ENCODE data around the gene ST3GAL6. TPM values are rescaled to one million over a fixed set of nuclear protein-coding genes. Genes with fewer than 3 reads are reported as not detected.

Gene ST3GAL6
- total RNA-seq, 1 donor from 2014 or later: 16.0 TPM

DNA sequence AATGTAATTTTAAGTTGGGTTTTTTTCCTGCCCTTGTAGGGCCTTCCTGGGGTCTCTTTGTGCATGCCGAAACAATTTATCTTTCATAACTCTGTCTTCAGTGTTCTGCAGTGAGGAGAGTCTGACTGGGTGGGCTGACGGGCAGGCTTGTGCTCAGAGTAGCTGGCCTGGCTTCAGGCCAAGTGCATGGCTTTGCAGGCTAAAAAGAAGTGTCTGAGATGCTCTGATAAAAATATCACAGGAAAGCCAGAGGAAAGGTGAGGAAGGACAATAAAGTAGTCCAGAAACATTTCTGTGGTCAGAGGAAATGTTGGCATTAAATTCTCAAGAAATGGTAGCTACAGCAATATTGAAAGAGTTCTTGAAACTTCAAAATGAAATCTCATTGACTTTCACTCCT is 25.5 kb downstream of the ST3GAL6 start:
- H3K9me3 Mint-ChIP-seq: peaks cover 2% of the 10 kb centered on the region
- TF ChIP-seq, protein P1, sequence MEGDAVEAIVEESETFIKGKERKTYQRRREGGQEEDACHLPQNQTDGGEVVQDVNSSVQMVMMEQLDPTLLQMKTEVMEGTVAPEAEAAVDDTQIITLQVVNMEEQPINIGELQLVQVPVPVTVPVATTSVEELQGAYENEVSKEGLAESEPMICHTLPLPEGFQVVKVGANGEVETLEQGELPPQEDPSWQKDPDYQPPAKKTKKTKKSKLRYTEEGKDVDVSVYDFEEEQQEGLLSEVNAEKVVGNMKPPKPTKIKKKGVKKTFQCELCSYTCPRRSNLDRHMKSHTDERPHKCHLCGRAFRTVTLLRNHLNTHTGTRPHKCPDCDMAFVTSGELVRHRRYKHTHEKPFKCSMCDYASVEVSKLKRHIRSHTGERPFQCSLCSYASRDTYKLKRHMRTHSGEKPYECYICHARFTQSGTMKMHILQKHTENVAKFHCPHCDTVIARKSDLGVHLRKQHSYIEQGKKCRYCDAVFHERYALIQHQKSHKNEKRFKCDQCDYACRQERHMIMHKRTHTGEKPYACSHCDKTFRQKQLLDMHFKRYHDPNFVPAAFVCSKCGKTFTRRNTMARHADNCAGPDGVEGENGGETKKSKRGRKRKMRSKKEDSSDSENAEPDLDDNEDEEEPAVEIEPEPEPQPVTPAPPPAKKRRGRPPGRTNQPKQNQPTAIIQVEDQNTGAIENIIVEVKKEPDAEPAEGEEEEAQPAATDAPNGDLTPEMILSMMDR (conservative IDR thresholded peaks at IDR 0.05): no peak
- no peaks in the 10 kb centered on the region for H3K27me3 Mint-ChIP-seq (ENCODE audit: low read depth)
- peak overlapping the region; percentile 94 for H3K27ac Mint-ChIP-seq (ENCODE audit: unreplicated experiment)
- peaks cover 27% of the 10 kb centered on the region for H3K4me1 Mint-ChIP-seq
- H3K4me3 Mint-ChIP-seq: no peak overlapping the region
- peaks cover 21% of the 10 kb centered on the region for H3K36me3 Mint-ChIP-seq (ENCODE audit: low read depth)
- DNase-seq (ENCODE audit: low read depth, low spot score): no peak

DNA sequence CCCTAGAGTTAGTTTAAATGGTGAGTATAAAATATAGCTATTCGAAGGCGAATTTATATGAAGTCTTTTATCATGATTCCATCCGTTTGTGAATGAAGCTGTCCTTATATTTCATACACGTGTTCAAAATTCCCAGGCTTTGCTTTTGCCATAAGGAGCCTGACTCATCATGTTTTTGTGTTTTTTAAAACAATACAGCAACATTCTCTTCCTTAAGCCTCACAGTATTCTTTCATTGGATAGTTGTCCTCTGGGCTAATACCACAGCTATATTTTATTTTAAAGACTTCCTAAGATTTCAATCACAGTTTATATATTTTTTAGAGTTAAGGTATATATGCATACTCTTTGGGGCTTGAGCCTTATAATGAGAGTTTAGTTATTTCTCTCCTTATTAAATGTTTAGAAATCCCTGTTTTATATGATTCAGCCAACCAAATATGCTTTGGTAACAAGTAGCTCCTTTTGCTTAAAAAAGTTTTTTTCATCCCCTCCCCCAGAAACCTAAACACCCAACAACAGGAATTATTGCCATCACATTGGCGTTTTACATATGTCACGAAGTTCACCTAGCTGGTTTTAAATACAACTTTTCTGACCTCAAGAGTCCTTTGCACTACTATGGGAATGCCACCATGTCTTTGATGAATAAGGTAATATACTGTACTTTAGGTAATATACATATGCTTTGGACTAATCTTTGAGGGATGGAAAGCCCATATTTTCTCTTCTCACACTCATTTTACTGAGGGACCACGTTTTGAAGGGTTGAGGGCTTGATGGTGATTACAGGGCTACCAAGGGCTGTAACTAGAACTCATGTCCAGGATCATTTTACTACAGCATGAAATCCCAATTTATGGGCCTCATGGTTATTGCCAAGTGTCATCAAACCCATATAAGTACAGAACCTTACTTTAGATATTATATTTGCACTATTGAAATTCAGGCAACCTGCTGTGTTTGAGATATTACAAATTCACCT is 28.5 kb downstream of the ST3GAL6 start:
- Mint-ChIP-seq H3K36me3 (ENCODE audit: low read depth) (peaks cover 16% of the 10 kb centered on the region), H3K27ac (ENCODE audit: unreplicated experiment) (no peak overlapping the region)
- TF ChIP-seq, protein P1 (conservative IDR thresholded peaks at IDR 0.05): no peak

DNA sequence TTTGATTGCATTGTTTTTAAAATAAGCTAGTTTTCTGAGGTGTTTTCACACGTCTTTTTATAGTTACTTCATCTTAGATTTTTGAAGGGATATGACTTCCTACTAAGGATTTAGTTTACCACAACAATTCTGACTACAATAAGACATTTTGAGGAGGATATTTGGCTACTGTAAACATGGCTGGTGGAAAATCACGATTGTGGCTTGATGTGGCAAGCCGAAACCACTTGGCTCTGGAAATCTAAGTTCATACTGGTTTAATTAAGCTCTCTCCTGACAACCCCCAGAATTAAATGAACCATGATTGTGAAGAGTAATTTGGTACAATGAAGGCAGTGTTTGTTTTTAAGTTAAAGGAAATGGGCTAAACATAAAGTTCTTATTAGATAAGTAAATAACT is 30.8 kb downstream of the ST3GAL6 start:
- no peak for DNase-seq (ENCODE audit: low read depth, low spot score)
- H3K4me1 Mint-ChIP-seq: no peaks in the 10 kb centered on the region
- no peaks in the 10 kb centered on the region for H3K27me3 Mint-ChIP-seq (ENCODE audit: low read depth)
- H3K9me3 Mint-ChIP-seq: no peaks in the 10 kb centered on the region
- H3K36me3 Mint-ChIP-seq (ENCODE audit: low read depth): peaks cover 19% of the 10 kb centered on the region
- TF ChIP-seq, protein P1 (conservative IDR thresholded peaks at IDR 0.05): no peak
- H3K27ac Mint-ChIP-seq (ENCODE audit: unreplicated experiment): no peak overlapping the region
- no peak overlapping the region for H3K4me3 Mint-ChIP-seq

More for the DNA sequence above, 28.5 kb downstream of the ST3GAL6 start:
- H3K4me1 Mint-ChIP-seq: peaks cover 12% of the 10 kb centered on the region
- peaks cover under 1% of the 10 kb centered on the region for H3K9me3 Mint-ChIP-seq
- H3K4me3 Mint-ChIP-seq: no peak overlapping the region
- no peak for DNase-seq (ENCODE audit: low read depth, low spot score)
- H3K27me3 Mint-ChIP-seq (ENCODE audit: low read depth): no peaks in the 10 kb centered on the region

DNA sequence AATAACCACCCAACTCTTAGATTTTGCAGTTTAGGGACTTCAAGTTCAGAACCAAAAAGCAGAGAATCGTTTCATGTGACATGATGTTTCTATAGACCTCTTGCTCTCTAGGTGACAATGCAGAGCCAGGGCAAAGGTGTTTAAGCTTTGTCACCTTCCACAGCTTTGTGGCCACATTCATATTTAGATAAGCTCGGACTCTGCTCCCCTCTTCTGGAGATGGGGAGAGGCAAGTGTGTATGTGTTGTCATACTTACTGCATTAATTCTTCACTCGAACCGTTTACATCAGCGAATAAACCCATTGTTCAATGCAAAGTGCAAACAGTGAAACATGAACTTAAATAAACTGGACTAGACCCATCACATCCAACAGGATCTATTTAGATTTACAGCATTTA is 33.2 kb downstream of the ST3GAL6 start:
- Mint-ChIP-seq H3K9me3 (no peaks in the 10 kb centered on the region), H3K4me3 (no peak overlapping the region), H3K27ac (ENCODE audit: unreplicated experiment) (peak overlapping the region; percentile 67), H3K36me3 (ENCODE audit: low read depth) (peaks cover 25% of the 10 kb centered on the region), H3K4me1 (no peaks in the 10 kb centered on the region), H3K27me3 (ENCODE audit: low read depth) (no peaks in the 10 kb centered on the region)
- DNase-seq (ENCODE audit: low read depth, low spot score): no peak
- TF ChIP-seq, protein P1 (conservative IDR thresholded peaks at IDR 0.05): no peak

GRCh38 chr3:98797905-98798304 is 34.8 kb downstream of the ST3GAL6 start:
- Mint-ChIP-seq H3K9me3 (no peaks in the 10 kb centered on the region), H3K27me3 (ENCODE audit: low read depth) (no peaks in the 10 kb centered on the region)

More at GRCh38 chr3:98797905-98798304, 34.8 kb downstream of the ST3GAL6 start:
- Mint-ChIP-seq H3K27ac (ENCODE audit: unreplicated experiment) (no peak overlapping the region), H3K4me3 (no peak overlapping the region), H3K4me1 (no peaks in the 10 kb centered on the region), H3K36me3 (ENCODE audit: low read depth) (peaks cover 38% of the 10 kb centered on the region)
- TF ChIP-seq, protein P1 (conservative IDR thresholded peaks at IDR 0.05): no peak
- DNase-seq (ENCODE audit: low read depth, low spot score): no peak

Data from neural crest cell (in vitro differentiated cells).